Activated CD8-positive, alpha-beta memory T cell treated with anti-CD3 and anti-CD28 coated beads for 48 hours (primary cell): Measurements from ENCODE around the gene SLF1.

Experiments
- DNase-seq, 3 experiments: peaks; one replicate each; pipeline ENCODE4 v3.0.0-alpha.2; 2020; ENCODE audit warnings: low read depth in 2 of 3, low spot score in 2 of 3

Gene SLF1

DNA sequence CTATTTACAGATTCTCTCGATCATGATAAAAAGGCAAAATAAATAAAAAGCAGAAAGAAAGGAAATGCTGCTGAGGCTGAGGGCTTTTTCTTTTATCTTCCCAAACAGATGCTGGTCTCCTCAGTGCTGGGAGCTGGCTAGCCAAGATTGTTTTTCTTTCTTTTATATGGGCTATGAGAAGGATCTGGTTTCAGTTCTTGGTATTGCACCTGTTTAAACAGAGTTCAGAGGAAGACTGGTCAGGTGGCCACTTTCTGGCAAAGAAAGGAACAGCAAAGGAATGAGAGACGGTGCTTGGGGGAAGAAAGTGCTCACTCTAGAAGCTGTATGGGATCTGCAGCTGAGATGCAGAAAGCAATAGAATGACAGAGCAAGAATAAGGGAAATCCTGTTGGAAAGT, 88.9 kb downstream of the SLF1 start:
- DNase-seq: no peak

DNA sequence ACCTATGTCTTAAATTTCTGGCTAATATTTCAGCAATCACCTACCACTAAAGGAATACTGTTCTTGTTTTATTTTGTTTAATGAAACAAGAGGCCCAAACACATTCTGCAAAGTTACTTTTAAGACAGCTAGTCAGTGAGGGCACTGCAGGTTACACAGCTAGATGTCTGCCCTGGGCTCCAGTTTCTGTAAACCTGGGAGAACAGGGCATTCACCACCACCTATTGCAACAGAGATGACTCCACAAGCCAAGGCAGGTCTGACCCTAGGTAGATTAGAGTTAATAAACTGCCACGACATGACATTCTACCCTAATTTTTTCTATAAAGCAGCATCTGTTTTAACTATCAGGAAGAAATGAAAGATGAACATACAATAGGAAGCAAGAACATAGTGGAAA, 90.8 kb downstream of the SLF1 start:
- DNase-seq: no peak

DNA sequence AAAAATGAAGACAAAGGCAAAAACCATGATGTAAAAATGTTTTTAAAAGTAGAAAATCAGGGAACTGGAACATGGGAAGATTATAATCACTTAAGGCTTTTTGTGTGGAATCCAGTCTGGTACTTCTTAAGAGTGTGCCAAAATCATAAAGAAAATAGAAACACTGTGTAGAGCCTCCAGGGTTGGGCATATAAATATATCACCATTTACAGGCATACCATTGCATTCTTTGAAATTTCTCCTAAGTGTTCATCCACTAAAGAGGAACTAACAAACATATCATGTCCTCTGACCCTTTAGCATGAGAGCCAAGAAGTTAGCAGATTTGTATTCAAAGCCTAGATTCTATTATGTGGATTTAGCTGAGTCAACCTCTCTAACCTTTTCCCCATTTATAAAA, 93.3 kb downstream of the SLF1 start:
- DNase-seq: no peak

DNA sequence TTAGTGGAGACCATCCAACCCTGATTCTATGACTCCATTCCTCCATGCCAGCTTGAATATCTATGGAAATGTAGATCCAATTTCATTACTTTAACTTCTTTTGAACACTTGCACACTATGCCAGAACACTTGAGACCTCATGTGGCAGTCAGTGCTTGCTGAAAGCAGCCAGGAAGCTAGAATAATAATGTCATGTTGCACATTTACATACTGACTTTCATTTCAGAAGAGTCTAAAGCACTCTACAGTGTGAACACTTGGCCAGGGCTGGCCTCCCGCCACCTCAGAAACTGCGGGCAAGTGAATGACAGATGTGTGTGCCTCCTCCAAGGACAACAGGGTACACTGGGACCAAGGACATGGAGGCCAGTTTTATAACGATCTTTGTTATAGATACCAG, 97.3 kb downstream of the SLF1 start:
- no peak for DNase-seq

DNA sequence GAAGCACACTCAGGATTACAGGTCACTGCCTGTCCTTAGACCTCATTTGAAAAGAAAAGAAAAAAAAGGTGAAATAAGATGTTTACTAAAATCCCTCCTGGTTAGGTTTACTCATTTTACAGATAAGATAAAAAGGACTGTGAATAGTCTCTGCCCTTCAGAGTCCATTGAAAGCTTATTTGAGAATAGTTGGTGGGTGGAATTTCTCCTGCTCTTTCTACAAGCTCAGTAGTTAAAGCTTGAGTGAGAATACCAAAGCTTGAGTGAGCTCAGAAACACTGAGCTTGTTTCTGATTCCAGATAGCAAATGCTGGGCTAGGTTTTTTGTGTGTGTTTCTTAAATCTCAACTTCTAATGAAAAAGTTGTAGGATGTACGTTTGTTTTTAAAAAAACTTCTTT, 106.7 kb downstream of the SLF1 start:
- DNase-seq: no peak

DNA sequence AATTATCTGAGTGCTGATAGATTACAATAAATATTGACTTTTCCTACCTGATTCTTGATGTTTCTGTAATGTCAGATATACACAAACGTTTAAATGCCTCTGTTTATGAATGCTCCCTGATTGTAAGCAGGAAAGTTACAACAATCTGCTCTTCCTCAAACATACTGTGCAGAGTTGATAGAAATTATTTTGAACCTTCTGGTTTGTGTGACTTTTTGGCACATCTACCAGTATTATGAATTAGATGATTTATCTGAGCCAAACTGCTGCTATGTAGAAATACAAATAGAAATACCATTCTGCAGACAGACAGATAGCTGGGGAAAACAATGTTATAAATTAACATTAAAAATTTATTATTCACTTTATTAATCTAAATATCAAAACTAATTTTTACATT, 113.0 kb downstream of the SLF1 start:
- no peak for DNase-seq

DNA sequence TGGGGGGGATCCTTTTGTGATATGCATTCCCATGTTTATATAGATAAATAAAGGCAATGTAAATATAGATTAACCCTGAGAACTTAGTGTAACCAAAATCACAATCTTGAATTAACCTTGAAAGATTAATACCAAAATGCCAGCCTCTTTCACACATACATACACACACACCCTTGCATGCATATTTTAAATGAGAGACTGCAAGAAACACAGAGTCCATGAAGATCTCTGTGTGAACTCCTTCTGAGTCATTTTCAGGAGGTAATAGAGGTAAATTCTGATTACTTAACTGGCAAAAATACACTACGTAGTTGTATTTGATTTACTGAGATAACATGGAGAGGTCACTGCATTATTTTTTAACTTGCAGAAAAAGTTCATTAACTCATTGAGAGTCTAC, 118.0 kb downstream of the SLF1 start:
- DNase-seq: no peak

DNA sequence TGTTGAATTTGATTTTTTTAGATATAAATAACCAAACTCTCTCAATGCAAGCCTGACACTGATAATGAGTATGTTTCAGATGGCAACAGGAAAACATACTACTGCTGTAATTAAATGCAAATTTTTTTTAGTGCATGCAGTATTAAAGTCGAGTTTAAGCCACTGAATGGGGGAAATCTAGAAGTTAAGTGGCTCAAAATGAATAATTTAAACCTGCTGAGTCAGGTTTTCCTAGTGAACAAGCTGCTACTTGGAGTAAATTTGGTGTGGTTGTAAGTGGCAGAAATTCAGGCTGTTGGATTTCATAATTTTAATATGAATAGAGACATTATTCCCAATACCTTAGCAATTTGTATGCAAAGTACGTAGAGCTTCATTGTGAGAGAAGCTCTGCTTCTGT, 121.8 kb downstream of the SLF1 start:
- no peak for DNase-seq

DNA sequence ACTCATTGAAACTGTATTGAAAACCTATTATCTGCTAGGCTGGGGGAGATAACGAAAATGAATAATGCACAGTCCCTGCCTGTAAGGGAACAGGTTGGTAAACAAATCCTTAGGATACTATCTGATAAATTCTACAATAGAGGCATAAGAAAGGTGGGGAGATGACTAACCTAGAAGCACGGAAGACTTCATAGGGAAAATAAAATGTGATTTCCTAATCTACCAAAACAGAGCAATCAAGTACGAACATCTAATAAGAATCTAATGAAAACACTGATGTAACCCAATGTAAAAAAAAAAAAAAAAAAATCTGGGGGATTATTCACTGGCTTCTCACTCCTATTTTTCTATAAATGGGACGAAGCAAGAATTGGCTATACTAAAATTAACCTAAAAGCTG, 124.4 kb downstream of the SLF1 start:
- DNase-seq: no peak

DNA sequence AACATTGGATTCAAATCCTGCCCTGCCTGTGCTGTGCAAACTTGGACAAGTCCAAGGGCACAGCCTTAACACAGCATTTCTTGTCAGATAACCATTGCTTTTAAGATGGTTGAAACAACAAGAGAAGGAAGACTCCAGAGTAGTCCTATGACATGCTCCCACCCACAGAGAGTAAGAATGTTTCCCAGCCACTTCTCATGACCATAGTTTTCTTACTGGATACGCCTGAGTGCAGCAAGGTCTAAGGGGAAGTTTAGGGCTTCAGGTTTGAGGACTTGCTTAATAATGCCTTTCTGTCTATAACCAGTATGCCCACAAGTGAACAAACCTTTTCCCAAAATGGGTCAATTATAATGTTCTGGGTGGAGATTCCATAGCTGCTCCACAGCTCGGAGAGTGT, 126.4 kb downstream of the SLF1 start:
- no peak for DNase-seq

DNA sequence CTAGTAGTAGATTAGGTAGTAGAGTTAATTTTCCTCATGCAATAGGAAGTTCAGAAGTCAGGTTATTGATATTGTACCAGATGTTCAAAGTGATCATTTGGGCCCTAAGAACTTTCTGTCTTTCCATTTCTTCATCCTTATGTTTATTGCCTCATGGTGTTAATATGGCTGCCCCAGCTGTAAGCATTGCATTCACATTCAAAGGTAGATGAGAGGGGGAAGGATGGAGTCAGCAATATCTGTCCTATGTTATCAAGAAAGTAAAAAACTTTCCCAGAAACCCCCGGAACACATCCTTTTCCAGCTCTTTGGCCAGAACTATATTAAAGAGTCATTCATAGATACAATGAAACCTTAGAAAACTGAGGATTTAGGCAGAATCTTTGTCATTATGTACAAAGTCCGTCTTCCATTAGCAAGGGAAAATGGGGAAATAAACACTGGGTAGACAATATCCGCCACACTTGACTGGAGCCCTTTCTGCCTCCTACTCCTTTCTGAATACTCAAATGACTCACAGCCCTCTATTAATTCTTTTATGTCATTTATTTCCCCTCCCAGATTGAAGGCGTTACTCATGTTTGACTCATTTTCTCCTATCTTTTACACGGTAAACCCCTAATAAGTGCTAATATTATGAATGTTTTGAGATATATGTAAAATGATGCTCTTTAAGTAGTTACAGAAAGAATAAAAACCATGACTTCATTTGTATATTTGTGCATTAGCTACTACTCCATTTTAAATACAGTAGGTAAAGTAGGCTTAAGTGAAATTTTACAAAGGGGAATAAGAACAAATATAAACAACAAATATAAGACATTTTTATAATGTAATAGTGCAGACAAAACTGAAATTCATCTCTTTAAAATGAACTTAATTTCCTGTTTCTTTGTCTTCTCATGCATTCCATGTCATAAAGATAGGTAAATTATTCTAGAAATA, 127.6 kb downstream of the SLF1 start:
- DNase-seq: no peak

DNA sequence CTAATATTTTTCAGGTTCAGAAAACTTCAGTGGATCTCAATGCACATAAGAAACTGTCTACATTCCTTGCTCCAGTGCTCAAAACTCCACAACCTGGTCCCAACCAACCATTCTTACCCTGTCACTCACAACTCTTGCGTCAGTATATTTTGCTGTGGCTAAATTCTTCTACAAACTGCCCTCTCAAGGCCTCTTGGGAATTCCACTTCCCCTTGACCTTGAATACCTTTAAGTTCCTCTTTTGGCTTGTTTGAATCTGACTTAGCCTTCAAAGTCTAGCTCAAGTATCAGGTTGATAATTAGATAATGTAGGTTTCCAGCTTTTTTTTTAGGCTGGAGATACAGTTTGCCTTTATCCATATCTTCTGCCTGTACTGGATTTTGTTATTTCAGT, 128.3 kb downstream of the SLF1 start:
- no peak for DNase-seq
